ENCODE measurements around the gene RAD51AP2.

Gene RAD51AP2

GRCh38 chr2:17471979-17472378 lies 46.3 kb downstream of the RAD51AP2 start:
- DNase-seq (ENCODE audit: low read depth in 4 of 4, low spot score in 1 of 4), result no peak

- no peak for DNase-seq (ENCODE audit: low read depth in 4 of 4, low spot score in 1 of 4)
Measured at GRCh38 chr2:17470855-17471641, 47.2 kb downstream of the RAD51AP2 start.

GRCh38 chr2:17461087-17461475 lies 57.2 kb downstream of the RAD51AP2 start:
- no peak for DNase-seq (ENCODE audit: low read depth in 4 of 4, low spot score in 1 of 4)

Measured in stimulated activated CD4-positive, alpha-beta T cell treated with anti-CD3 and anti-CD28 coated beads, Interleukin-1b, Interleukin-23, amount 100 ng/mL, for 24 hours (primary cell).